GM12801 (cell line): Measurements from ENCODE around the gene EFHC1.

Experiments used
- CTCF ChIP-seq: IDR thresholded peaks from one replicate; pipeline ENCODE4 v1.5.1; 2011; ENCODE audit warnings: control low read depth; ENCODE audit not compliant: insufficient read length; ENCODE audit errors: extremely low read depth

EFHC1 gene

GRCh38 chr6:52516943-52517342 is 96.8 kb downstream of the EFHC1 start:
- TF ChIP-seq CTCF, result no peak

- TF ChIP-seq CTCF, result no peak
Measured at GRCh38 chr6:52517502-52518278, 97.5 kb downstream of the EFHC1 start.

GRCh38 chr6:52518279-52518945 is 98.3 kb downstream of the EFHC1 start:
- no peak for TF ChIP-seq CTCF

- TF ChIP-seq CTCF, result no peak
Measured at GRCh38 chr6:52519618-52520017, 99.5 kb downstream of the EFHC1 start.

GRCh38 chr6:52522151-52522626 is 102.0 kb downstream of the EFHC1 start:
- TF ChIP-seq CTCF, result no peak

- TF ChIP-seq CTCF, result no peak
Measured at GRCh38 chr6:52522655-52523054, 102.5 kb downstream of the EFHC1 start.

GRCh38 chr6:52523378-52524142 is 103.4 kb downstream of the EFHC1 start:
- TF ChIP-seq CTCF, result no peak
